Urinary bladder (tissue), 4 donors: ENCODE measurements around the gene HDAC6. TPM values are rescaled to one million over a fixed set of nuclear protein-coding genes. Genes with fewer than 3 reads are reported as not detected.

Source experiments
- DNase-seq: peaks from one replicate; pipeline ENCODE4 v3.0.0-alpha.2; 2015; ENCODE audit errors: extremely low spot score
- H3K27ac ChIP-seq: one replicate; pipeline ENCODE4 v1.5.1; 2013; ENCODE audit warnings: low read depth, mild to moderate bottlenecking, moderate library complexity
- H3K36me3 ChIP-seq: one replicate; pipeline ENCODE4 v1.6.1; 2013; ENCODE audit warnings: mild to moderate bottlenecking, moderate library complexity; ENCODE audit not compliant: insufficient read depth
- H3K4me1 ChIP-seq: one replicate; pipeline ENCODE4 v1.6.1; 2013; ENCODE audit warnings: mild to moderate bottlenecking, moderate library complexity; ENCODE audit not compliant: insufficient read depth
- H3K4me3 ChIP-seq: one replicate; pipeline ENCODE4 v1.5.1; 2013; ENCODE audit warnings: low read depth, low read length
- WGBS: extraction: QIAGEN DNeasy Blood & Tissue Kit; methylation state at CpG from one replicate; pipeline ENCODE4 v1.1.7; 2013; 5-methylcytosine and 5-hydroxymethylcytosine counted together
- polyA plus RNA-seq: library from polyadenylated mRNA; stranded (reverse); fragments of 200-250 nt; gene quantifications from one replicate; pipeline ENCODE4 v1.2.3, GENCODE V29; 2013
- total RNA-seq: library from RNA; depleted of rRNA; stranded (reverse); fragments of >200 nt; gene quantifications from one replicate; pipeline ENCODE4 v1.2.3, GENCODE V29; 2014
- donor health status: healthy with polysubstance abuse.
- donor health status: healthy.

The HDAC6 gene
- total and polyA plus RNA-seq, 2 donors, result 42.0 to 63.8 TPM

GRCh38 chrX:48784726-48785125, 17.1 kb upstream of the HDAC6 start:
- Histone ChIP-seq H3K4me1 (no peaks in the 10 kb centered on the region), H3K4me3 (no peak overlapping the region), H3K36me3 (no peaks in the 10 kb centered on the region), H3K27ac (no peak overlapping the region)
- DNase-seq, result no peak
- 50% methylated on average over 3 of the region's 3 CpGs for WGBS

- DNase-seq, result no peak
- no peaks in the 10 kb centered on the region for H3K36me3 ChIP-seq
- H3K4me3 ChIP-seq, result no peak overlapping the region
- 92% methylated on average over 1 of the region's 1 CpG for WGBS
- H3K27ac ChIP-seq, result no peak overlapping the region
- H3K4me1 ChIP-seq, result no peaks in the 10 kb centered on the region
Observed at GRCh38 chrX:48785186-48785539, 16.7 kb upstream of the HDAC6 start.

DNA sequence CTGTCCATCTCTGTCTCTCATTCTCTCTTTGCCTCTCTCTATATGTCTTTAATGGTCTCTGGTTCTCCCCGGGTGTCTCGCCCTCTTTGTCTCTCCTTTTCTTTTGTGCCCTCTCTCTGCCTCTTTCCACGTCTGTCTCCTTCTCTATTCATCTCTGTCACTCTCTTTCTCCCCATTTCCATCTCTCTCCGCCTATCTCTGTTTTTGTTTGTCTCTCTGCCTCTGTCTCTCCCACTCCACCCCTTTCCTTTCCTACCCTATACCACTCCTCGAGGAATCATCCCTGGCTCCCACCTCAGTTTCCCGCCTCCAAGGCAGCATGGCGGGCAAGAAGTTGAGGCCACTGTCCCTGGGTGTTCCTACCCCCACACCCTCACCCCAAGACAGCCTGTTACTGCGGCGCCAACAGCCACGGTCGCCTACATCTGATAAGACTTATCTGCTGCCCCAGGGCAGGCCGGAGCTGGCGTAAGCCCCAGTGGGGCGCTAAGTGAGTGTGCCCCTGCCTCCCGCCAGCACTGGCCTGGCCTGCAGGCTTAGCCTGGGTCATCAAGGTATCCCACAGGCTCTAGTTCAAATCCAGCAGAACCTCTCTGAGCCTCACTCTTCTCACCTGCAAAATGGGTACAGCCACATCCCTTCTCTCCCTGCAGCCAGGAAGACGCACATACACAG, 16.2 kb upstream of the HDAC6 start:
- no peaks in the 10 kb centered on the region for H3K36me3 ChIP-seq
- 71% methylated on average over 16 of the region's 16 CpGs for WGBS
- no peak for DNase-seq
- H3K4me3 ChIP-seq, result no peak overlapping the region
- no peaks in the 10 kb centered on the region for H3K4me1 ChIP-seq
- H3K27ac ChIP-seq, result no peak overlapping the region

DNA sequence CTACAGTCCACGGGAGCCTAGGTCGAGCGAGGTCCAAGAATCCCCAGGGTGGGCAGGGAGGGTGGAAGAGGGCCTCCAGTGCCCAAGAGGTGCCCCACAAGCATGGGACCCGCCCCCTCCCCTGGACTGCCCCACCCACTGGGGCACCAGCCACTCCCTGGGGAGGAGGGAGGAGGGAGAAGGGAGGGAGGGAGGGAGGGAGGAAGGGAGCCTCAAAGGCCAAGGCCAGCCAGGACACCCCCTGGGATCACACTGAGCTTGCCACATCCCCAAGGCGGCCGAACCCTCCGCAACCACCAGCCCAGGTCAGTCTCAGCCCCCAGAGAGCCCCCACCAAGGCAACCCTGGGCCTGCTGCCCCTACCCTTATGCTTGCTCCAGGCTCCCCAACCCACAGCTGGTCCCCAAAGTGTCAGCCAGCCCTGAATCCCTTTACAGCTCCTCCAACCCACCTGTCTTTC, 15.5 kb upstream of the HDAC6 start, which contains the start of gene GATA1:
TSS of gene GATA1 (plus strand) at position 250 of the 460 bp plus-strand sequence. CDS start 4,520 bp downstream, outside the sequence.
- DNase-seq, result no peak
- whole genome bisulfite sequencing, result 81% methylated on average over 7 of the region's 7 CpGs
- Histone ChIP-seq H3K36me3 (no peaks in the 10 kb centered on the region), H3K27ac (no peak within 1 kb of the TSS), H3K4me3 (no peak within 1 kb of the TSS), H3K4me1 (no peaks in the 10 kb centered on the region)

DNA sequence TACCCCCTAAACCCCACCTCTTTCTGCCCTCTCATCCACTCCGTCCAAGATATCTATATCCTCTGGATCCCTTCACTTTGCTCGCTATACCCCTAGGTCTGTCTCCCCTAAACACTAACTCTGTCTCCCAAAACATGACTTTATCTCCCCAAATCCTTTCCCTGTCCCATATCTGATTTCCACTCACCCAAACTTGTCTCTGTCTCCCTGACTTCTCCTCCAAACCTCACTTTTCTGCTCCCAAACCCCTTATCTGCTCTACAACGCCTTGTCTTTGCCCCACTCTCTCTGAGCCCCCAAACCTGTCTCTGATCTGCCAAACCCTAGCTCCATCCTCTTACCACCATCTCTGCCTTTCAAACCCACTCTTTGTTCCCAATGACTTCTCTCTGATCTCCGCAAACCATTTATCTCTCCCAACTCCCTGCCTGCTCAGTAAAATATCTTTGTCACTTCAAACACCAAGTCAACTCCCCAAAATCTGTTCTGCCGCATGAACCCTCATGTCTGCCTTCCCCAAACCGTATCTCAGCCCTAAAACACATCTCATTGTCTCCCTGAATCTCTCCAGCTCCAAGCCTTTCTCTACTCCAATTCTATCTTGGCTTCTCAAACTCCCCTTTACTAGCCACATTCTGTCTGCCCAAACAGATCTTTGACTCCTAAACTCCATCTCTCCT, 14.9 kb upstream of the HDAC6 start:
- 66% methylated on average over 6 of the region's 6 CpGs for WGBS
- Histone ChIP-seq H3K4me3 (no peak overlapping the region), H3K4me1 (no peaks in the 10 kb centered on the region), H3K27ac (no peak overlapping the region), H3K36me3 (no peaks in the 10 kb centered on the region)
- DNase-seq, result no peak

- WGBS, result 49% methylated on average over 17 of the region's 17 CpGs
- no peak overlapping the region for H3K27ac ChIP-seq
- DNase-seq, result no peak
- no peak overlapping the region for H3K4me3 ChIP-seq
- no peaks in the 10 kb centered on the region for H3K4me1 ChIP-seq
- H3K36me3 ChIP-seq, result no peaks in the 10 kb centered on the region
Observed at GRCh38 chrX:48787505-48788443, 14.1 kb upstream of the HDAC6 start.

GRCh38 chrX:48789366-48790220, 12.3 kb upstream of the HDAC6 start:
- no peak for DNase-seq
- Histone ChIP-seq H3K36me3 (no peaks in the 10 kb centered on the region), H3K4me1 (no peaks in the 10 kb centered on the region), H3K4me3 (no peak overlapping the region), H3K27ac (no peak overlapping the region)
- 60% methylated on average over 7 of the region's 7 CpGs for WGBS

GRCh38 chrX:48790477-48790876, 11.4 kb upstream of the HDAC6 start:
- no peak for DNase-seq
- no peak overlapping the region for H3K27ac ChIP-seq
- no peaks in the 10 kb centered on the region for H3K36me3 ChIP-seq
- WGBS, result 52% methylated on average over 5 of the region's 5 CpGs
- no peaks in the 10 kb centered on the region for H3K4me1 ChIP-seq
- H3K4me3 ChIP-seq, result no peak overlapping the region

GRCh38 chrX:48791063-48791820, 10.6 kb upstream of the HDAC6 start:
- H3K36me3 ChIP-seq, result no peaks in the 10 kb centered on the region
- H3K4me1 ChIP-seq, result no peaks in the 10 kb centered on the region
- WGBS, result 89% methylated on average over 11 of the region's 11 CpGs
- no peak overlapping the region for H3K4me3 ChIP-seq
- H3K27ac ChIP-seq, result no peak overlapping the region
- no peak for DNase-seq

DNA sequence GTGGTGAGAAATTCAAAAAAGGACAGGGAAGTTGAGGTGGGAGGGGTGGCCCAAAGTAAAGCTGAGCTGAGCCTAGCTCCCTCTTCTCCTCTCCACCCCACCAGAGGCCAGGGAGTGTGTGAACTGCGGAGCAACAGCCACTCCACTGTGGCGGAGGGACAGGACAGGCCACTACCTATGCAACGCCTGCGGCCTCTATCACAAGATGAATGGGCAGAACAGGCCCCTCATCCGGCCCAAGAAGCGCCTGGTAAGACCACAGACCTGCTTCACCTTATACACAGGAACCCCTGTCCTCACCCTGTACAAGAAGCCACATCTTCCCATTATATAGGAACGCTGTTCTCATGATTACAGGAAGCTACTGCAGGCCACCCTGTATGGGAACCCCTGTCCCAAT, 9.6 kb upstream of the HDAC6 start:
- no peak overlapping the region for H3K27ac ChIP-seq
- no peaks in the 10 kb centered on the region for H3K4me1 ChIP-seq
- H3K4me3 ChIP-seq, result no peak overlapping the region
- H3K36me3 ChIP-seq, result no peaks in the 10 kb centered on the region
- WGBS, result 92% methylated on average over 7 of the region's 7 CpGs
- no peak for DNase-seq

DNA sequence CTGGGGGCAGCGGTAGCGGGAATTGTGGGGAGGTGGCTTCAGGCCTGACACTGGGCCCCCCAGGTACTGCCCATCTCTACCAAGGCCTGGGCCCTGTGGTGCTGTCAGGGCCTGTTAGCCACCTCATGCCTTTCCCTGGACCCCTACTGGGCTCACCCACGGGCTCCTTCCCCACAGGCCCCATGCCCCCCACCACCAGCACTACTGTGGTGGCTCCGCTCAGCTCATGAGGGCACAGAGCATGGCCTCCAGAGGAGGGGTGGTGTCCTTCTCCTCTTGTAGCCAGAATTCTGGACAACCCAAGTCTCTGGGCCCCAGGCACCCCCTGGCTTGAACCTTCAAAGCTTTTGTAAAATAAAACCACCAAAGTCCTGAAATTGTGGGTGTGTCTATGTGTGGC, 7.9 kb upstream of the HDAC6 start:
- Histone ChIP-seq H3K4me1 (no peaks in the 10 kb centered on the region), H3K36me3 (no peaks in the 10 kb centered on the region), H3K4me3 (no peak overlapping the region), H3K27ac (no peak overlapping the region)
- WGBS, result 85% methylated on average over 4 of the region's 4 CpGs
- no peak for DNase-seq

DNA sequence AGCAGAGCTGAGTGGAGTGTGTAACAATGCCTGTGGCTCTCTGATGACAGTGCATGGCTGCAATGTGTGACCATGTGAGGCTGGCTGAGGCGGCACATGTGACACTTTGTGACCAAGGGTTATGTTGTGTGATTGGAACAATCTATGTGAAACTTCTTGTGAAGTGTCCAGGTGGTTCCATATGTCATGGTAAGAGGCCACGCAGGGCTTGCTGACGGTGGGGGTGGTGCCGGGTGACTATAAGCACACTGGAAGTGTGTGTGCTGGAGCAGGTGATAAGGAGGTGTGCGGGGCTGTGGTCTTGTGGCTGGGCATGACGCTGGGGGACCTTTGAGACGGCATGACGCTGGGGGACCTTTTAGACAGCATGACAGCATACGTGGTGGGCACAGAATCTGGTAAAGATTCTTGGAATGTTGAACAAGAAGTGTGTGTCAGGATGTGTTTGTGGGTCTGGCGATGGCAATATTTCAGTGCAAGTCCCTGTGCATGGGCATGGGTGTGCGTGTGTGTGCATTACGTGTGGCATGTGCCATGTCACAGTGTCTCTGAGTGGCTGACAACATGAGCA, 7.4 kb upstream of the HDAC6 start:
- no peak for DNase-seq
- WGBS, result 86% methylated on average over 12 of the region's 12 CpGs
- Histone ChIP-seq H3K4me3 (no peak overlapping the region), H3K36me3 (no peaks in the 10 kb centered on the region), H3K27ac (no peak overlapping the region), H3K4me1 (no peaks in the 10 kb centered on the region)
